ENCODE results near the gene DDIT3.

DNA sequence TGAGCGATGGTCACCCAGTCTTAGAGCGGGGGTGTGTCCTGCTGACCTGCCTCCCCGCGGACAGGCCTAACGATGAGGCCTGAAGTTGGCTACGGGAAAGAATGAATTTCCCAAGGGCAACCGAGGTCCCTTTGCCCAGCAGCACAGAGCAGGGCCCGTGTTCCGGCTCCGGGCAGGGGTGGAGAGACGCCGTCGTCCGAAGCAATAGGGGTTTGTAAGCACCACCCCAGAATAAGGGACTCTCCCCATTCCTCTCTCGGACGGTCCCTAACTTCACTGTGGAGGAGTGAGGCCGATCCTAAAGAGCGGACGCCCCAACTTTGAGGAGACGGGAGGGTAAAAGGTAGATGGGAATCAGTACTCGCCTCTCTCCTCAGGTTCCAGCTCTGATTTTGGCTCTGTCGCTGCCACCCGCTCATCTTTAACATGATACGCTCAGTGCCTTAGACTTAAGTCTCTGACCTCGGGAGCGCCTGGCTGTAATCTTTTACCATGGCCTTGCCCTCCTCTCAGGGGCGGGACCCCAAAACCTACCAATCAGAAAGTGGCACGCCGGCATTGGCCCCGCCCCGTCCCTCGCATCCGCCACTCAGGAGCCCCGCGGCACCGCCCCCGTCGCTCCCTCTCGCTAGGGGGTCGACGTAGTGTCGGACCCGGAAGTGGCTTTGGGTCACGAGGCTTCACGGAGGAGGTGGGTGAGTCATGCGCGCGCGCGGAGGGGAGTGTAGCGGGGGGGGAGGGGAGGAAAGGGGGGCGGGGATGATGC lies at the start of gene DDIT3:
- TF ChIP-seq, protein P1, sequence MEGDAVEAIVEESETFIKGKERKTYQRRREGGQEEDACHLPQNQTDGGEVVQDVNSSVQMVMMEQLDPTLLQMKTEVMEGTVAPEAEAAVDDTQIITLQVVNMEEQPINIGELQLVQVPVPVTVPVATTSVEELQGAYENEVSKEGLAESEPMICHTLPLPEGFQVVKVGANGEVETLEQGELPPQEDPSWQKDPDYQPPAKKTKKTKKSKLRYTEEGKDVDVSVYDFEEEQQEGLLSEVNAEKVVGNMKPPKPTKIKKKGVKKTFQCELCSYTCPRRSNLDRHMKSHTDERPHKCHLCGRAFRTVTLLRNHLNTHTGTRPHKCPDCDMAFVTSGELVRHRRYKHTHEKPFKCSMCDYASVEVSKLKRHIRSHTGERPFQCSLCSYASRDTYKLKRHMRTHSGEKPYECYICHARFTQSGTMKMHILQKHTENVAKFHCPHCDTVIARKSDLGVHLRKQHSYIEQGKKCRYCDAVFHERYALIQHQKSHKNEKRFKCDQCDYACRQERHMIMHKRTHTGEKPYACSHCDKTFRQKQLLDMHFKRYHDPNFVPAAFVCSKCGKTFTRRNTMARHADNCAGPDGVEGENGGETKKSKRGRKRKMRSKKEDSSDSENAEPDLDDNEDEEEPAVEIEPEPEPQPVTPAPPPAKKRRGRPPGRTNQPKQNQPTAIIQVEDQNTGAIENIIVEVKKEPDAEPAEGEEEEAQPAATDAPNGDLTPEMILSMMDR (conservative IDR thresholded peaks at IDR 0.05 in 1 of 2, IDR thresholded peaks at IDR 0.05 in 1 of 2; ENCODE audit: low read depth in 1 of 2, low read length in 2 of 2): no peak
- TF ChIP-seq EZH2 (IDR thresholded peaks at IDR 0.05; ENCODE audit: low read length, missing control alignments): no peak
